Left lung (tissue), 10 donors: ENCODE data around the gene INHA. TPM values are rescaled to one million over a fixed set of nuclear protein-coding genes. Genes with fewer than 3 reads are reported as not detected.

Source experiments
- ATAC-seq: fragments of 200-7000 bp; cut with Tn5 transposase; one replicate; pipeline ENCODE4 v1.9.1; 2020; ENCODE audit warnings: moderate library complexity
- DNase-seq, 4 donors: peaks; one replicate each; pipeline ENCODE4 v3.0.0-alpha.2; 2013 to 2020
- H3K27ac ChIP-seq, 2 donors: fragments of 200-600 bp; sonication (generic) in 1 of 2; one replicate each; pipeline versions ENCODE4 v1.5.0 to v1.8.0; 2020 to 2021
- H3K27me3 ChIP-seq, 2 donors: fragments of 200-600 bp; sonication (generic) in 1 of 2; one replicate each; pipeline versions ENCODE4 v1.5.0 to v1.8.0; 2020 to 2021
- H3K36me3 ChIP-seq, 2 donors: fragments of 200-600 bp; sonication (generic) in 1 of 2; one replicate each; pipeline versions ENCODE4 v1.5.0 to v1.8.0; 2020 to 2021
- H3K4me1 ChIP-seq, 2 donors: fragments of 200-600 bp; one replicate each; pipeline ENCODE4 v1.8.0; 2021
- H3K4me3 ChIP-seq, 2 donors: fragments of 200-600 bp; sonication (generic) in 1 of 2; one replicate each; pipeline versions ENCODE4 v1.5.0 to v1.8.0; 2020 to 2021; ENCODE audit warnings: mild to moderate bottlenecking in 1 of 2
- H3K9me3 ChIP-seq, 2 donors: fragments of 200-600 bp; sonication (generic) in 1 of 2; one replicate each; pipeline versions ENCODE4 v1.5.0 to v1.8.0; 2020 to 2021
- CTCF ChIP-seq, 2 donors: fragments of 200-600 bp; sonication (generic) in 1 of 2; IDR thresholded peaks; one replicate each; pipeline versions ENCODE4 v1.5.0 to v1.8.0; 2021; ENCODE audit warnings: antibody characterized with exemption in 2 of 2
- intact Hi-C, 2 donors: fragments of 100-400 bp; cut with DNase I; formaldehyde crosslinking; loops; one replicate each; pipeline versions ENCODE4 v1.11.2 to v1.14.2; 2022
- polyA plus RNA-seq, 6 donors: library from polyadenylated mRNA; unstranded; fragments of 120-200 nt; gene quantifications; one replicate each; pipeline ENCODE4 v1.2.1, GENCODE V29; 2013; ENCODE audit not compliant: insufficient read length in 6 of 6
- total RNA-seq, 2 donors: library from RNA; stranded (reverse); fragmentation: NEBNext Ultra II Directional; extraction: Animal tissue kit (Norgen Biotek cat#: 25700); gene quantifications; one replicate each; pipeline ENCODE4 v1.2.1, GENCODE V29; 2021
- donor health status: DM: no; HTN: yes; CAD: no.
- donor health status: DM: no; HTN: no; CAD: no.

Gene INHA
- total and polyA plus RNA-seq, 8 donors = 0.37 to 1.9 (median 1.0) TPM

- peaks cover 0 to 3% of the 10 kb centered on the region in 2 donors for H3K36me3 ChIP-seq
- intact Hi-C loops = no loop called here
- H3K27ac ChIP-seq = no peak overlapping the region
- H3K4me3 ChIP-seq = no peak overlapping the region
- ATAC-seq (no peak), DNase-seq (peak in 1 of 4 donors; percentile 77)
- H3K9me3 ChIP-seq = no peaks in the 10 kb centered on the region
- peaks cover 0 to 17% of the 10 kb centered on the region in 2 donors for H3K4me1 ChIP-seq
- TF ChIP-seq CTCF (IDR thresholded peaks at IDR 0.05) = no peak
- peaks cover 0 to 29% of the 10 kb centered on the region in 2 donors for H3K27me3 ChIP-seq
Observed at GRCh38 chr2:219566640-219567039, 5.5 kb upstream of the INHA start.

- H3K36me3 ChIP-seq = peaks cover 0 to 3% of the 10 kb centered on the region in 2 donors
- no peaks in the 10 kb centered on the region for H3K9me3 ChIP-seq
- H3K4me3 ChIP-seq = no peak overlapping the region
- DNase-seq = no peak
- H3K27me3 ChIP-seq = peaks cover 0 to 33% of the 10 kb centered on the region in 2 donors
- intact Hi-C loops = no loop called here
- no peak for ATAC-seq
- no peak for TF ChIP-seq CTCF (IDR thresholded peaks at IDR 0.05)
- no peak overlapping the region for H3K27ac ChIP-seq
- H3K4me1 ChIP-seq = peaks cover 0 to 17% of the 10 kb centered on the region in 2 donors
Observed at GRCh38 chr2:219567131-219567530, 5.0 kb upstream of the INHA start.

GRCh38 chr2:219567791-219568361 is 4.2 kb upstream of the INHA start:
- Histone ChIP-seq H3K4me1 (peaks cover 0 to 17% of the 10 kb centered on the region in 2 donors), H3K36me3 (peaks cover 0 to 3% of the 10 kb centered on the region in 2 donors), H3K27ac (no peak overlapping the region), H3K4me3 (no peak overlapping the region), H3K9me3 (no peaks in the 10 kb centered on the region), H3K27me3 (peaks cover 0 to 41% of the 10 kb centered on the region in 2 donors)
- ATAC-seq (no peak), DNase-seq (no peak)
- TF ChIP-seq CTCF (IDR thresholded peaks at IDR 0.05) = no peak
- intact Hi-C loops = no loop called here

- no peak for ATAC-seq
- H3K27me3 ChIP-seq = peaks cover 0 to 43% of the 10 kb centered on the region in 2 donors
- peaks cover 0 to 3% of the 10 kb centered on the region in 2 donors for H3K36me3 ChIP-seq
- no peak overlapping the region for H3K4me3 ChIP-seq
- TF ChIP-seq CTCF (IDR thresholded peaks at IDR 0.05) = no peak
- H3K9me3 ChIP-seq = no peaks in the 10 kb centered on the region
- intact Hi-C loops = no loop called here
- H3K4me1 ChIP-seq = peaks cover 0 to 17% of the 10 kb centered on the region in 2 donors
- no peak for DNase-seq
- H3K27ac ChIP-seq = no peak overlapping the region
Observed at GRCh38 chr2:219569041-219569440, 3.1 kb upstream of the INHA start.

GRCh38 chr2:219569635-219570034 is 2.5 kb upstream of the INHA start:
- Histone ChIP-seq H3K4me3 (peak overlapping the region in 1 of 2 donors; percentile 54), H3K27me3 (peaks cover 0 to 43% of the 10 kb centered on the region in 2 donors), H3K4me1 (peaks cover 0 to 17% of the 10 kb centered on the region in 2 donors), H3K36me3 (peaks cover 0 to 3% of the 10 kb centered on the region in 2 donors), H3K9me3 (no peaks in the 10 kb centered on the region), H3K27ac (no peak overlapping the region)
- DNase-seq (no peak), ATAC-seq (no peak)
- intact Hi-C loops = no loop called here
- no peak for TF ChIP-seq CTCF (IDR thresholded peaks at IDR 0.05)
